HepG2 (cell line): ENCODE results near the gene GATM. TPM values are rescaled to one million over a fixed set of nuclear protein-coding genes. Genes with fewer than 3 reads are reported as not detected.

Experiments used
- CEBPZ ChIP-seq: IDR thresholded peaks from 2 replicates; pipeline ENCODE4 v1.6.1; 2012; ENCODE audit warnings: low read length, improper control_type of control experiment
- CENPT ChIP-seq: sonication (generic); formaldehyde crosslinking; IDR thresholded peaks from 2 replicates; pipeline ENCODE4 v1.8.0; 2022; ENCODE audit warnings: low read depth, mild to moderate bottlenecking, moderate library complexity, missing genetic modification reagents
- NCOA1 ChIP-seq: sonication (generic); formaldehyde crosslinking; IDR thresholded peaks from 2 replicates; pipeline ENCODE4 v1.9.0; 2021; ENCODE audit warnings: missing genetic modification reagents
- POGK ChIP-seq: sonication (generic); formaldehyde crosslinking; conservative IDR thresholded peaks from 2 replicates; pipeline ENCODE4 v1.8.0; 2022; ENCODE audit warnings: mild to moderate bottlenecking, moderate library complexity, missing genetic modification reagents
- POGZ ChIP-seq: sonication (generic); formaldehyde crosslinking; IDR thresholded peaks from 2 replicates; pipeline ENCODE4 v1.4.0; 2020; ENCODE audit warnings: mild to moderate bottlenecking, missing genetic modification reagents
- PRDM15 ChIP-seq: sonication (generic); formaldehyde crosslinking; IDR thresholded peaks from 2 replicates; pipeline ENCODE4 v1.4.0; 2020; ENCODE audit warnings: missing genetic modification reagents
- REPIN1 ChIP-seq: sonication (generic); formaldehyde crosslinking; IDR thresholded peaks from 2 replicates; pipeline ENCODE4 v1.8.0; 2022; ENCODE audit warnings: missing genetic modification reagents, low read depth, mild to moderate bottlenecking, borderline replicate concordance
- SIX1 ChIP-seq: sonication (generic); formaldehyde crosslinking; IDR thresholded peaks from 2 replicates; pipeline ENCODE4 v1.4.0; 2020; ENCODE audit warnings: missing genetic modification reagents, borderline replicate concordance
- SOX13 ChIP-seq, 3 experiments: fragments of 450-650 bp in 1 of 3; sonication (generic) in 1 of 3; formaldehyde crosslinking in 1 of 3; IDR thresholded peaks in 2 of 3; conservative IDR thresholded peaks in 1 of 3; 2 replicates each; pipeline versions ENCODE4 v1.5.0 to v1.6.1; 2016 to 2020; ENCODE audit warnings: antibody characterized with exemption in 1 of 3, mild to moderate bottlenecking in 1 of 3, missing compliant biosample characterization in 1 of 3, missing genetic modification reagents in 1 of 3, moderate library complexity in 1 of 3
- ZHX2 ChIP-seq, 2 experiments: sonication (generic) in 1 of 2; formaldehyde crosslinking in 1 of 2; IDR thresholded peaks; 2 replicates each; pipeline versions ENCODE4 v1.6.1 to v1.9.0; 2014 to 2022; ENCODE audit warnings: antibody characterized with exemption in 1 of 2, borderline replicate concordance in 1 of 2, inconsistent platforms in 1 of 2, low read depth in 1 of 2, missing genetic modification reagents in 1 of 2
- ZNF382 ChIP-seq: sonication (generic); formaldehyde crosslinking; IDR thresholded peaks from 2 replicates; pipeline ENCODE4 v1.5.0; 2020; ENCODE audit warnings: missing genetic modification reagents, mild to moderate bottlenecking, borderline replicate concordance
- ZNF629 ChIP-seq: sonication (generic); formaldehyde crosslinking; conservative IDR thresholded peaks from 2 replicates; pipeline ENCODE4 v1.5.0; 2020; ENCODE audit warnings: missing genetic modification reagents
- ZNF790 ChIP-seq: sonication (generic); formaldehyde crosslinking; IDR thresholded peaks from 2 replicates; pipeline ENCODE4 v1.8.0; 2022; ENCODE audit warnings: missing genetic modification reagents, mild to moderate bottlenecking, borderline replicate concordance
- polyA plus RNA-seq, 8 experiments: library from polyadenylated mRNA; depleted of rRNA in 3 of 8; stranded (reverse) in 7 of 8; unstranded in 1 of 8; fragments of >200 nt; fragmentation: Illumina TruSeq in 4 of 8; extraction: Trizol in 4 of 8; gene quantifications; 2 replicates each; pipeline versions ENCODE4 v1.2.1 to v1.2.3, GENCODE V29; 2011 to 2016; ENCODE audit warnings: low read depth in 4 of 8, missing spikeins in 1 of 8, mixed read lengths in 1 of 8; ENCODE audit not compliant: insufficient read depth in 1 of 8
- total RNA-seq, 5 experiments: library from RNA; depleted of rRNA; stranded (reverse); fragments of >200 nt; fragmentation: Illumina TruSeq; extraction: Trizol; gene quantifications; 2 replicates each; pipeline ENCODE4 v1.2.3, GENCODE V29; 2016; ENCODE audit warnings: low read depth in 1 of 5

GATM gene
- total and polyA plus RNA-seq, 2 of the 13 experiments (the other 11 are each of a cell fraction or from before 2014, with no cell fraction given): 2.1 to 16.8 TPM

GRCh38 chr15:45333550-45333949 lies 44.8 kb downstream of the GATM start (continued):
- TF ChIP-seq PRDM15: peak; percentile 58; the same call in 1 of the 2 replicates
- TF ChIP-seq ZNF382: no peak
- no peak for TF ChIP-seq SIX1 (CRISPR knock-in tag)
- no peak for TF ChIP-seq CENPT
- TF ChIP-seq SOX13 (IDR thresholded peaks at IDR 0.05): no peak
- TF ChIP-seq SOX13 (CRISPR knock-in tag; conservative IDR thresholded peaks at IDR 0.05 in 1 of 2, IDR thresholded peaks at IDR 0.05 in 1 of 2): peak in 1 of 2 experiments; percentile 15; a peak in 1 of 4 replicates
- no peak for TF ChIP-seq REPIN1
- TF ChIP-seq ZNF790: no peak
- TF ChIP-seq ZNF629 (CRISPR knock-in tag): no peak
- TF ChIP-seq NCOA1 (CRISPR knock-in tag): 0 out of 2 replicates have a peak, but pooled peaks have one; percentile 10
- no peak for TF ChIP-seq POGK (CRISPR knock-in tag)
- TF ChIP-seq ZHX2 (IDR thresholded peaks at IDR 0.05; ENCODE audit: low read depth): no peak
- TF ChIP-seq ZHX2 (CRISPR knock-in tag; IDR thresholded peaks at IDR 0.05; ENCODE audit: borderline replicate concordance): no peak
- no peak for TF ChIP-seq CEBPZ
- no peak for TF ChIP-seq POGZ
